GM03348 (cell line): ENCODE measurements around the gene MTARC1.
A peak's percentile ranks its signal among the peaks of the same experiment; 100 is the strongest.

Source experiments
- DNase-seq: peaks from one replicate; pipeline ENCODE4 v3.0.0; 2012; ENCODE audit warnings: low spot score

MTARC1 gene

GRCh38 chr1:220770245-220770913 is 16.3 kb upstream of the MTARC1 start:
- DNase-seq: no peak

- no peak for DNase-seq
These were observed 13.9 kb upstream of the MTARC1 start for GRCh38 chr1:220772846-220773245.

GRCh38 chr1:220775240-220775853 is 11.4 kb upstream of the MTARC1 start:
- peak; percentile 58 for DNase-seq

GRCh38 chr1:220776254-220776653 is 10.5 kb upstream of the MTARC1 start:
- no peak for DNase-seq

GRCh38 chr1:220776720-220777326 is 9.9 kb upstream of the MTARC1 start:
- peak; percentile 91 for DNase-seq

GRCh38 chr1:220783453-220783852 is 3.3 kb upstream of the MTARC1 start:
- no peak for DNase-seq

GRCh38 chr1:220784751-220785150 is 2.0 kb upstream of the MTARC1 start:
- no peak for DNase-seq

GRCh38 chr1:220785166-220786056 is 1.3 kb upstream of the MTARC1 start:
- no peak for DNase-seq

- no peak for DNase-seq
These were observed 716 bp upstream of the MTARC1 start for GRCh38 chr1:220786057-220786336.

- DNase-seq: peak; percentile 12
These were observed 431 bp downstream of the MTARC1 start for GRCh38 chr1:220787069-220787619.

GRCh38 chr1:220788900-220789299 is 2.2 kb downstream of the MTARC1 start:
- no peak for DNase-seq

GRCh38 chr1:220789532-220790147 is 2.9 kb downstream of the MTARC1 start:
- no peak for DNase-seq

- no peak for DNase-seq
These were observed 4.6 kb downstream of the MTARC1 start for GRCh38 chr1:220791285-220791684.

- no peak for DNase-seq
These were observed 5.2 kb downstream of the MTARC1 start for GRCh38 chr1:220791956-220792355.

GRCh38 chr1:220796530-220796929 is 9.8 kb downstream of the MTARC1 start:
- no peak for DNase-seq

GRCh38 chr1:220797044-220797443 is 10.3 kb downstream of the MTARC1 start:
- no peak for DNase-seq

- DNase-seq: no peak
These were observed 10.8 kb downstream of the MTARC1 start for GRCh38 chr1:220797553-220797952.

GRCh38 chr1:220798338-220798737 is 11.6 kb downstream of the MTARC1 start:
- DNase-seq: no peak

GRCh38 chr1:220800262-220800661 is 13.5 kb downstream of the MTARC1 start:
- DNase-seq: no peak

- DNase-seq: peak; percentile 57
These were observed 16.9 kb downstream of the MTARC1 start for GRCh38 chr1:220803401-220804201.

GRCh38 chr1:220804202-220804586 is 17.5 kb downstream of the MTARC1 start:
- DNase-seq: no peak
